ENCODE data around the gene LPAR3.

DNA sequence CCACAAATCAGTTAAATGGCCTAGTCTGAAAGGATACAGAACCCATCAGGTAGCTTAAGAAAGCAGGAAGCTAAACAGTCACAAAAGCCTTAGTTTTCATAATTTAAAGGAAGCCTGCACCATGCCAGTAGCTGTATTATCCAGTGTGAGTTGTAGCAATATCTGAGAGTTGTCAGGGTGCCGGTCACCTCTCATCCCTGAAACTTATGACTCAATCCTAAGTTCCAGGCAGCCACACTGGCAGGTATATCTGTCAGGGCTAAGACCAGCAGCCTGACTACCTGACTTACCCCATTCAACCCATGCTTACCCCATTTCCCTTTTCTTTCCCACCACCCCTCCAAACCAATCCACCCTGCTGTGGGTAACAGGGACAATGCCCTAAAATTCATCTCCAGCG is 37.8 kb upstream of the LPAR3 start:
- TF ChIP-seq ZNF274 (IDR thresholded peaks at IDR 0.05; ENCODE audit: low read length) (no peak), ZNF274 (tag by site-specific recombination; IDR thresholded peaks at IDR 0.05; ENCODE audit: borderline replicate concordance) (no peak), ZNF24 (tag by site-specific recombination; IDR thresholded peaks at IDR 0.05) (no peak), TCF7L2 (IDR thresholded peaks at IDR 0.05; ENCODE audit: borderline replicate concordance, low read depth, low read length) (no peak), ZNF302 (tag by site-specific recombination; IDR thresholded peaks at IDR 0.05; ENCODE audit: low read depth) (no peak), ZNF571 (tag by site-specific recombination; IDR thresholded peaks at IDR 0.05) (no peak)
- TF ChIP-seq, protein P1, sequence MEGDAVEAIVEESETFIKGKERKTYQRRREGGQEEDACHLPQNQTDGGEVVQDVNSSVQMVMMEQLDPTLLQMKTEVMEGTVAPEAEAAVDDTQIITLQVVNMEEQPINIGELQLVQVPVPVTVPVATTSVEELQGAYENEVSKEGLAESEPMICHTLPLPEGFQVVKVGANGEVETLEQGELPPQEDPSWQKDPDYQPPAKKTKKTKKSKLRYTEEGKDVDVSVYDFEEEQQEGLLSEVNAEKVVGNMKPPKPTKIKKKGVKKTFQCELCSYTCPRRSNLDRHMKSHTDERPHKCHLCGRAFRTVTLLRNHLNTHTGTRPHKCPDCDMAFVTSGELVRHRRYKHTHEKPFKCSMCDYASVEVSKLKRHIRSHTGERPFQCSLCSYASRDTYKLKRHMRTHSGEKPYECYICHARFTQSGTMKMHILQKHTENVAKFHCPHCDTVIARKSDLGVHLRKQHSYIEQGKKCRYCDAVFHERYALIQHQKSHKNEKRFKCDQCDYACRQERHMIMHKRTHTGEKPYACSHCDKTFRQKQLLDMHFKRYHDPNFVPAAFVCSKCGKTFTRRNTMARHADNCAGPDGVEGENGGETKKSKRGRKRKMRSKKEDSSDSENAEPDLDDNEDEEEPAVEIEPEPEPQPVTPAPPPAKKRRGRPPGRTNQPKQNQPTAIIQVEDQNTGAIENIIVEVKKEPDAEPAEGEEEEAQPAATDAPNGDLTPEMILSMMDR (tag by site-specific recombination; IDR thresholded peaks at IDR 0.05): no peak
- TF ChIP-seq, protein P2, sequence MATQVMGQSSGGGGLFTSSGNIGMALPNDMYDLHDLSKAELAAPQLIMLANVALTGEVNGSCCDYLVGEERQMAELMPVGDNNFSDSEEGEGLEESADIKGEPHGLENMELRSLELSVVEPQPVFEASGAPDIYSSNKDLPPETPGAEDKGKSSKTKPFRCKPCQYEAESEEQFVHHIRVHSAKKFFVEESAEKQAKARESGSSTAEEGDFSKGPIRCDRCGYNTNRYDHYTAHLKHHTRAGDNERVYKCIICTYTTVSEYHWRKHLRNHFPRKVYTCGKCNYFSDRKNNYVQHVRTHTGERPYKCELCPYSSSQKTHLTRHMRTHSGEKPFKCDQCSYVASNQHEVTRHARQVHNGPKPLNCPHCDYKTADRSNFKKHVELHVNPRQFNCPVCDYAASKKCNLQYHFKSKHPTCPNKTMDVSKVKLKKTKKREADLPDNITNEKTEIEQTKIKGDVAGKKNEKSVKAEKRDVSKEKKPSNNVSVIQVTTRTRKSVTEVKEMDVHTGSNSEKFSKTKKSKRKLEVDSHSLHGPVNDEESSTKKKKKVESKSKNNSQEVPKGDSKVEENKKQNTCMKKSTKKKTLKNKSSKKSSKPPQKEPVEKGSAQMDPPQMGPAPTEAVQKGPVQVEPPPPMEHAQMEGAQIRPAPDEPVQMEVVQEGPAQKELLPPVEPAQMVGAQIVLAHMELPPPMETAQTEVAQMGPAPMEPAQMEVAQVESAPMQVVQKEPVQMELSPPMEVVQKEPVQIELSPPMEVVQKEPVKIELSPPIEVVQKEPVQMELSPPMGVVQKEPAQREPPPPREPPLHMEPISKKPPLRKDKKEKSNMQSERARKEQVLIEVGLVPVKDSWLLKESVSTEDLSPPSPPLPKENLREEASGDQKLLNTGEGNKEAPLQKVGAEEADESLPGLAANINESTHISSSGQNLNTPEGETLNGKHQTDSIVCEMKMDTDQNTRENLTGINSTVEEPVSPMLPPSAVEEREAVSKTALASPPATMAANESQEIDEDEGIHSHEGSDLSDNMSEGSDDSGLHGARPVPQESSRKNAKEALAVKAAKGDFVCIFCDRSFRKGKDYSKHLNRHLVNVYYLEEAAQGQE (tag by site-specific recombination; IDR thresholded peaks at IDR 0.05): no peak
